ENCODE results near the gene HS6ST3.

The HS6ST3 gene

DNA sequence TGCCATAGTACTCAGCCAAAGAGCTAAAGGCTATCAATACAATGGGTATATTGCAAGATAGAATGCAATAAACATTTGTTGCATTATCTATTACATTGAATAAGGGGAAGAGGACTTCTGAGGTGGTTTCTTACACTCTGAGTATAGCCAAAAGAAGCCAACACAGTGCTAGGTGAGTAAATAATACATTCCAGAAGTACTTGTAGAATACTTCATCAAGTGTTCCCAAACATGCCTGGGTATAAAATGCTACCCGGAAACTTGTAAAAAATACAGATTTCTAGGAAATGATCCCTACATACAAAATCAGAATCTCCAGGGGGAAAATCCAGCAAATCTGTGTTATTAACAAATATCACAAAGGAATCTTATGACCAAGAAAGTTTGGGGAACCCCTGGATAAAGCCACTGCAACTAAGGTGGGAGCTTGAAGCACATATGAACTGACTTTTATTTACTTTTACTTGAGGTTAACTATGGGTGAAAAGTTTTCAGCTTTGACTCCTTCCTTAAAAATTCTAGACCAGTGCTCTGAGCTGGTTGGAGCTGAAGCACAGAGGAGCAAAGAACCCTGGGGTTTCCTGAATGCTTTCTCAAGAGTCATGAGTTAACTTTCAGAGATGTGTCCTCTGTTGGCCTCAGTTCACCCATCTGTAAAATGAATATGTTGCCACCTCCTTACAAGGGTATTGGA is 768.4 kb downstream of the HS6ST3 start:
- no peak for DNase-seq

GRCh38 chr13:96860882-96861281 is 771.0 kb downstream of the HS6ST3 start:
- no peak for DNase-seq

- no peak for DNase-seq
Measured at GRCh38 chr13:96862093-96862492, 772.2 kb downstream of the HS6ST3 start.

DNA sequence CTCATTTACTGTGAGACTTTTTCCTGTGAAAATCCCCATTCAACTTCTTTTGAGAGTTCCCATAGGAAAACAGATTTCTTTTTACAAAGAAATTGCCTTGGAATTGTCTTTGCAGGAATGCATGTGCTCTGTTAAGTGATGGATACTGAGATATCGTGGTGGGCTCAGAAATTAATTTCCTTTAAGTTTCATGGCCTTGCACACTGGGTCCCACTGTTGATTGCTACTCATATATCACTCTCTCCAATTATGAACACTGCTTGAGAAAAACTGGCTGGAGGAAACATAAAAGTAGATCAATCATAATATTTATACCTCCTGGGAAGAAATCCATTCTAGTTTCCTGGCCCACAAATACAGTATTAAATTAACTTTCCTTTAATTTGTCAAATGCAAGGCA is 773.1 kb downstream of the HS6ST3 start:
- DNase-seq, result no peak

- no peak for DNase-seq
Measured at GRCh38 chr13:96871469-96871868, 781.6 kb downstream of the HS6ST3 start.

DNA sequence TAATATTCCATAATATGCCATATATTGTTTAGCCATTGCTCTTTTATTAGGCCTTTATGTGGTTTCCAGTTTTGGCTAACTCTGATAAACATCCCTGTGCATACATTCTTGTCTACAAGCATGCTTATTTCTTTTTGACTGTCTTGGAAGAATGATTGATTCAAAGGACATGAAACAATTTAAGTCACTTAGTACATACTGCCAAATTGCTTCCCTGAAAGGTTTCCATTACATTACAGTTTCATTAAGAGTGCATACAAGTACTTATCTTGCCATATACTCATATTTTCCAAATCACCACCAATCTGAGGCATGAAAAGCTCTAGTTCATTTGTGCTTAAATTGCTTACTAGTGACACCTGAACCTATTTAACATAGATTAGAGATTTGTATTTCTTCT is 790.5 kb downstream of the HS6ST3 start:
- no peak for DNase-seq
